ENCODE data around the gene HOXA10. TPM values are rescaled to one million over a fixed set of nuclear protein-coding genes. Genes with fewer than 3 reads are reported as not detected.

The HOXA10 gene
- total RNA-seq, 3 donors from 2014 or later, result 2.3 to 21.1 (median 5.2) TPM

GRCh38 chr7:27208998-27209397, 34.9 kb upstream of the HOXA10 start:
- no peak for DNase-seq (ENCODE audit: low spot score in 2 of 2)
- Histone ChIP-seq H3K9me3 (no peaks in the 10 kb centered on the region), H3K27ac (no peak overlapping the region), H3K27me3 (peaks cover 0 to 98% of the 10 kb centered on the region in 2 donors), H3K4me1 (peaks cover 0 to 4% of the 10 kb centered on the region in 2 donors), H3K4me3 (no peak overlapping the region), H3K36me3 (no peaks in the 10 kb centered on the region)
- intact Hi-C loops (cut with DNase I; ENCODE audit: low total_unique reads), result no loop called here
- TF ChIP-seq CTCF (IDR thresholded peaks at IDR 0.05), result no peak
- no peak for TF ChIP-seq POLR2A (IDR thresholded peaks at IDR 0.05)
- no peak for TF ChIP-seq POLR2AphosphoS5 (IDR thresholded peaks at IDR 0.05)

- H3K4me3 ChIP-seq, result no peak overlapping the region
Observed at GRCh38 chr7:27207348-27207985, 33.3 kb upstream of the HOXA10 start.

GRCh38 chr7:27205325-27206280, 31.5 kb upstream of the HOXA10 start:
- intact Hi-C loops (cut with DNase I; ENCODE audit: low total_unique reads), result no loop called here
- peaks cover 9 to 98% of the 10 kb centered on the region in 2 donors for H3K27me3 ChIP-seq

More at GRCh38 chr7:27207348-27207985, 33.3 kb upstream of the HOXA10 start:
- Histone ChIP-seq H3K27me3 (peaks cover 0 to 98% of the 10 kb centered on the region in 2 donors), H3K36me3 (no peaks in the 10 kb centered on the region), H3K27ac (no peak overlapping the region), H3K4me1 (peaks cover 0 to 4% of the 10 kb centered on the region in 2 donors), H3K9me3 (no peaks in the 10 kb centered on the region)
- intact Hi-C loops (cut with DNase I; ENCODE audit: low total_unique reads), result no loop called here
- DNase-seq (ENCODE audit: low spot score in 2 of 2), result no peak
- no peak for TF ChIP-seq CTCF (IDR thresholded peaks at IDR 0.05)
- TF ChIP-seq POLR2A (IDR thresholded peaks at IDR 0.05), result no peak

GRCh38 chr7:27204851-27205322, 30.8 kb upstream of the HOXA10 start:
- H3K27ac ChIP-seq, result no peak overlapping the region
- peaks cover 9 to 98% of the 10 kb centered on the region in 2 donors for H3K27me3 ChIP-seq
- peaks cover 6 to 9% of the 10 kb centered on the region in 2 donors for H3K4me1 ChIP-seq
- TF ChIP-seq POLR2A (IDR thresholded peaks at IDR 0.05) (no peak), POLR2AphosphoS5 (IDR thresholded peaks at IDR 0.05) (no peak), CTCF (IDR thresholded peaks at IDR 0.05) (no peak)
- no peaks in the 10 kb centered on the region for H3K36me3 ChIP-seq
- no peaks in the 10 kb centered on the region for H3K9me3 ChIP-seq
- intact Hi-C loops (cut with DNase I; ENCODE audit: low total_unique reads), result no loop called here
- DNase-seq (ENCODE audit: low spot score in 2 of 2), result no peak
- peak overlapping the region in 2 of 3 donors; percentile 18 to 48 for H3K4me3 ChIP-seq

More at GRCh38 chr7:27205325-27206280, 31.5 kb upstream of the HOXA10 start:
- Histone ChIP-seq H3K4me3 (peak overlapping the region in 2 of 3 donors; percentile 18 to 48), H3K27ac (no peak overlapping the region), H3K36me3 (no peaks in the 10 kb centered on the region), H3K9me3 (no peaks in the 10 kb centered on the region), H3K4me1 (peaks cover 0 to 9% of the 10 kb centered on the region in 2 donors)
- TF ChIP-seq POLR2AphosphoS5 (IDR thresholded peaks at IDR 0.05), result no peak
- TF ChIP-seq CTCF (IDR thresholded peaks at IDR 0.05), result no peak
- no peak for TF ChIP-seq POLR2A (IDR thresholded peaks at IDR 0.05)
- DNase-seq (ENCODE audit: low spot score in 2 of 2), result no peak

All from breast epithelium (tissue), 4 donors.